Neural cell (in vitro differentiated cells): ENCODE results near the gene TNP2. TPM values are rescaled to one million over a fixed set of nuclear protein-coding genes. Genes with fewer than 3 reads are reported as not detected.

Experiments used
- H2AFZ ChIP-seq: fragments of 200-600, 300-800 bp; sonication (generic), shearing (Covaris generic); 2 replicates; pipeline ENCODE4 v1.6.0; 2014; ENCODE audit warnings: low read depth, mild to moderate bottlenecking, antibody characterized with exemption, low read length, moderate library complexity
- H3F3A ChIP-seq: fragments of 200-600 bp; shearing (Covaris generic); 2 replicates; pipeline ENCODE4 v1.6.1; 2016; ENCODE audit warnings: mild to moderate bottlenecking, moderate library complexity, mixed read lengths, antibody characterized with exemption, low read length; ENCODE audit not compliant: insufficient read depth, poor library complexity, severe bottlenecking
- H3K27ac ChIP-seq: fragments of 200-600, 300-800 bp; sonication (generic), shearing (Covaris generic); 2 replicates; pipeline ENCODE4 v1.5.1; 2014; ENCODE audit warnings: mild to moderate bottlenecking, low read length, moderate library complexity
- H3K27me3 ChIP-seq: fragments of 300-800, 200-600 bp; sonication (generic), shearing (Covaris generic); 2 replicates; pipeline ENCODE4 v1.6.0; 2014; ENCODE audit warnings: mild to moderate bottlenecking, low read depth, low read length, moderate library complexity; ENCODE audit not compliant: insufficient read depth
- H3K36me3 ChIP-seq: fragments of 300-800, 200-600 bp; sonication (generic), shearing (Covaris generic); 2 replicates; pipeline ENCODE4 v1.5.1; 2014; ENCODE audit warnings: mild to moderate bottlenecking, antibody characterized with exemption, low read length, moderate library complexity; ENCODE audit not compliant: insufficient read depth
- H3K4me2 ChIP-seq: fragments of 300-800, 200-600 bp; sonication (generic), shearing (Covaris generic); 2 replicates; pipeline ENCODE4 v1.6.0; 2014; ENCODE audit warnings: mild to moderate bottlenecking, low read length
- H3K4me3 ChIP-seq: fragments of 300-800, 200-600 bp; sonication (generic), shearing (Covaris generic); 2 replicates; pipeline ENCODE4 v1.5.1; 2014; ENCODE audit warnings: mild to moderate bottlenecking, low read length, moderate library complexity
- H3K79me2 ChIP-seq: fragments of 200-600 bp; shearing (Covaris generic); replicated peaks from 2 replicates; pipeline ENCODE4 v1.6.0; 2014; ENCODE audit warnings: mild to moderate bottlenecking, low read length, moderate library complexity; ENCODE audit not compliant: insufficient read depth
- H3K9ac ChIP-seq: fragments of 300-800, 200-600 bp; sonication (generic), shearing (Covaris generic); 2 replicates; pipeline ENCODE4 v1.6.1; 2016; ENCODE audit warnings: mild to moderate bottlenecking, low read length, mixed read lengths
- H3K9me2 ChIP-seq: fragments of 200-600 bp; shearing (Covaris generic); 2 replicates; pipeline ENCODE4 v1.6.1; 2016; ENCODE audit warnings: mild to moderate bottlenecking, low read length, mixed read lengths; ENCODE audit not compliant: insufficient read depth
- H3K9me3 ChIP-seq: fragments of 200-600, 300-800 bp; sonication (generic), shearing (Covaris generic); 2 replicates; pipeline ENCODE4 v1.6.1; 2016; ENCODE audit warnings: mild to moderate bottlenecking, mixed run types, low read length, moderate library complexity, mixed read lengths
- H4K20me1 ChIP-seq: fragments of 200-600 bp; shearing (Covaris generic); 2 replicates; pipeline ENCODE4 v1.6.1; 2016; ENCODE audit warnings: mild to moderate bottlenecking, mixed run types; ENCODE audit not compliant: insufficient read depth
- EP300 ChIP-seq: fragments of 450-650 bp; conservative IDR thresholded peaks from 2 replicates; pipeline ENCODE4 v1.6.1; 2014; ENCODE audit warnings: antibody characterized with exemption, mild to moderate bottlenecking, moderate library complexity; ENCODE audit not compliant: poor library complexity, severe bottlenecking
- EZH2 ChIP-seq: fragments of 200-600, 300-800 bp; shearing (Covaris generic), sonication (generic); IDR thresholded peaks from 2 replicates; pipeline ENCODE4 v1.6.1; 2014; ENCODE audit warnings: antibody characterized with exemption, low read length, borderline replicate concordance, mild to moderate bottlenecking; ENCODE audit not compliant: insufficient read depth, poor library complexity, severe bottlenecking
- MXI1 ChIP-seq: fragments of 450-650 bp; conservative IDR thresholded peaks from 2 replicates; pipeline ENCODE4 v1.6.1; 2014; ENCODE audit warnings: antibody characterized with exemption, mild to moderate bottlenecking; ENCODE audit not compliant: poor library complexity, severe bottlenecking
- POLR2AphosphoS5 ChIP-seq: IDR thresholded peaks from 2 replicates; pipeline ENCODE4 v1.6.1; 2012
- RAD21 ChIP-seq: fragments of 450-650 bp; conservative IDR thresholded peaks from 2 replicates; pipeline ENCODE4 v1.6.1; 2014; ENCODE audit warnings: antibody characterized with exemption, mild to moderate bottlenecking, moderate library complexity
- SMC3 ChIP-seq: fragments of 450-650 bp; conservative IDR thresholded peaks from 2 replicates; pipeline ENCODE4 v1.6.1; 2014; ENCODE audit warnings: antibody characterized with exemption, mild to moderate bottlenecking, moderate library complexity; ENCODE audit not compliant: poor library complexity
- TAF1 ChIP-seq: IDR thresholded peaks from 2 replicates; pipeline ENCODE4 v1.6.1; 2012; ENCODE audit warnings: low read depth
- polyA plus RNA-seq: library from polyadenylated mRNA; depleted of rRNA; stranded (reverse); fragments of >200 nt; gene quantifications from 2 replicates; pipeline ENCODE4 v1.2.3, GENCODE V29; 2014
- TF ChIP-seq, protein P1 (sequence below): IDR thresholded peaks from 2 replicates; pipeline ENCODE4 v1.6.1; 2012; ENCODE audit warnings: borderline replicate concordance
- TF ChIP-seq, protein P2 (sequence below): fragments of 450-650 bp; IDR thresholded peaks from 2 replicates; pipeline ENCODE4 v1.5.1; 2014; ENCODE audit warnings: antibody characterized with exemption, mild to moderate bottlenecking, moderate library complexity; ENCODE audit not compliant: poor library complexity, severe bottlenecking

The TNP2 gene
- polyA plus RNA-seq, 1 donor from 2014 or later, result not detected

DNA sequence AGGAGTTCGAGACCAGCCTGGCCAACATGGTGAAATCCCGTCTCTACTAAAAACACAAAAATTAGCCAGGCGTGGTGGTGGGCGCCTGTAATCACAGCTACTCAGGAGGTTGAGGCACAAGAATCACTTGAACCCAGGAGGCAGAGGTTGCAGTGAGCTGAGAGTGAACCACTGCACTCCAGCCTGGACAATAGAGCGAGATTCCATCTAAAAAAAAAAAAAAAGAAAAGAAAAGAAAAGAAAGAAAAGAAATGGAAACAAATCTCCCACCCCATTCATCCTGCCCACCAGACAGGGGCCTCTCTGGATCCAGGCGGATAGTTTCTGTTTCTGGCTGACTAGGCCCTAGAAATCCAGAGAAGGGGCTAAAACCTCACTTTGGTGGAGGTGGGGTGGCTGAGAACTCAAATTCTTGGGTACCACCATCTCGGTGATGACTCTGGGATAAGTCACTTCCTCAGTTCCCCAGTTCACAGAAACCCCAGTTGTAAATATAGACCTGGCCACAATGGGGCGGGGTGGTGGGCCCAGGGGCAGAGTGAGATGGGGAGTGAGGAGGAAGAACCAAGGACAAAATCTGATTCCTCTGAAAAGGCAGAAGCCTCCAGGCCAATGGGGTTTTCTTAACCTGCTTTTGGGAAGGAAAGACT is 35.3 kb downstream of the TNP2 start:
- Histone ChIP-seq H3K79me2 (no peaks in the 10 kb centered on the region), H3K4me2 (no peak overlapping the region), H3F3A (no peaks in the 10 kb centered on the region), H3K4me3 (no peak overlapping the region), H3K27ac (no peak overlapping the region), H3K9ac (no peak overlapping the region), H2AFZ (no peak overlapping the region), H3K9me3 (no peaks in the 10 kb centered on the region), H3K27me3 (no peaks in the 10 kb centered on the region), H3K36me3 (no peaks in the 10 kb centered on the region), H3K9me2 (no peaks in the 10 kb centered on the region), H4K20me1 (no peaks in the 10 kb centered on the region)
- TF ChIP-seq EP300 (no peak), MXI1 (no peak), POLR2AphosphoS5 (no peak), RAD21 (no peak), EZH2 (no peak), TAF1 (no peak), SMC3 (no peak)
- TF ChIP-seq, protein P1, sequence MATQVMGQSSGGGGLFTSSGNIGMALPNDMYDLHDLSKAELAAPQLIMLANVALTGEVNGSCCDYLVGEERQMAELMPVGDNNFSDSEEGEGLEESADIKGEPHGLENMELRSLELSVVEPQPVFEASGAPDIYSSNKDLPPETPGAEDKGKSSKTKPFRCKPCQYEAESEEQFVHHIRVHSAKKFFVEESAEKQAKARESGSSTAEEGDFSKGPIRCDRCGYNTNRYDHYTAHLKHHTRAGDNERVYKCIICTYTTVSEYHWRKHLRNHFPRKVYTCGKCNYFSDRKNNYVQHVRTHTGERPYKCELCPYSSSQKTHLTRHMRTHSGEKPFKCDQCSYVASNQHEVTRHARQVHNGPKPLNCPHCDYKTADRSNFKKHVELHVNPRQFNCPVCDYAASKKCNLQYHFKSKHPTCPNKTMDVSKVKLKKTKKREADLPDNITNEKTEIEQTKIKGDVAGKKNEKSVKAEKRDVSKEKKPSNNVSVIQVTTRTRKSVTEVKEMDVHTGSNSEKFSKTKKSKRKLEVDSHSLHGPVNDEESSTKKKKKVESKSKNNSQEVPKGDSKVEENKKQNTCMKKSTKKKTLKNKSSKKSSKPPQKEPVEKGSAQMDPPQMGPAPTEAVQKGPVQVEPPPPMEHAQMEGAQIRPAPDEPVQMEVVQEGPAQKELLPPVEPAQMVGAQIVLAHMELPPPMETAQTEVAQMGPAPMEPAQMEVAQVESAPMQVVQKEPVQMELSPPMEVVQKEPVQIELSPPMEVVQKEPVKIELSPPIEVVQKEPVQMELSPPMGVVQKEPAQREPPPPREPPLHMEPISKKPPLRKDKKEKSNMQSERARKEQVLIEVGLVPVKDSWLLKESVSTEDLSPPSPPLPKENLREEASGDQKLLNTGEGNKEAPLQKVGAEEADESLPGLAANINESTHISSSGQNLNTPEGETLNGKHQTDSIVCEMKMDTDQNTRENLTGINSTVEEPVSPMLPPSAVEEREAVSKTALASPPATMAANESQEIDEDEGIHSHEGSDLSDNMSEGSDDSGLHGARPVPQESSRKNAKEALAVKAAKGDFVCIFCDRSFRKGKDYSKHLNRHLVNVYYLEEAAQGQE, result no peak
- TF ChIP-seq, protein P2, sequence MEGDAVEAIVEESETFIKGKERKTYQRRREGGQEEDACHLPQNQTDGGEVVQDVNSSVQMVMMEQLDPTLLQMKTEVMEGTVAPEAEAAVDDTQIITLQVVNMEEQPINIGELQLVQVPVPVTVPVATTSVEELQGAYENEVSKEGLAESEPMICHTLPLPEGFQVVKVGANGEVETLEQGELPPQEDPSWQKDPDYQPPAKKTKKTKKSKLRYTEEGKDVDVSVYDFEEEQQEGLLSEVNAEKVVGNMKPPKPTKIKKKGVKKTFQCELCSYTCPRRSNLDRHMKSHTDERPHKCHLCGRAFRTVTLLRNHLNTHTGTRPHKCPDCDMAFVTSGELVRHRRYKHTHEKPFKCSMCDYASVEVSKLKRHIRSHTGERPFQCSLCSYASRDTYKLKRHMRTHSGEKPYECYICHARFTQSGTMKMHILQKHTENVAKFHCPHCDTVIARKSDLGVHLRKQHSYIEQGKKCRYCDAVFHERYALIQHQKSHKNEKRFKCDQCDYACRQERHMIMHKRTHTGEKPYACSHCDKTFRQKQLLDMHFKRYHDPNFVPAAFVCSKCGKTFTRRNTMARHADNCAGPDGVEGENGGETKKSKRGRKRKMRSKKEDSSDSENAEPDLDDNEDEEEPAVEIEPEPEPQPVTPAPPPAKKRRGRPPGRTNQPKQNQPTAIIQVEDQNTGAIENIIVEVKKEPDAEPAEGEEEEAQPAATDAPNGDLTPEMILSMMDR, result no peak

DNA sequence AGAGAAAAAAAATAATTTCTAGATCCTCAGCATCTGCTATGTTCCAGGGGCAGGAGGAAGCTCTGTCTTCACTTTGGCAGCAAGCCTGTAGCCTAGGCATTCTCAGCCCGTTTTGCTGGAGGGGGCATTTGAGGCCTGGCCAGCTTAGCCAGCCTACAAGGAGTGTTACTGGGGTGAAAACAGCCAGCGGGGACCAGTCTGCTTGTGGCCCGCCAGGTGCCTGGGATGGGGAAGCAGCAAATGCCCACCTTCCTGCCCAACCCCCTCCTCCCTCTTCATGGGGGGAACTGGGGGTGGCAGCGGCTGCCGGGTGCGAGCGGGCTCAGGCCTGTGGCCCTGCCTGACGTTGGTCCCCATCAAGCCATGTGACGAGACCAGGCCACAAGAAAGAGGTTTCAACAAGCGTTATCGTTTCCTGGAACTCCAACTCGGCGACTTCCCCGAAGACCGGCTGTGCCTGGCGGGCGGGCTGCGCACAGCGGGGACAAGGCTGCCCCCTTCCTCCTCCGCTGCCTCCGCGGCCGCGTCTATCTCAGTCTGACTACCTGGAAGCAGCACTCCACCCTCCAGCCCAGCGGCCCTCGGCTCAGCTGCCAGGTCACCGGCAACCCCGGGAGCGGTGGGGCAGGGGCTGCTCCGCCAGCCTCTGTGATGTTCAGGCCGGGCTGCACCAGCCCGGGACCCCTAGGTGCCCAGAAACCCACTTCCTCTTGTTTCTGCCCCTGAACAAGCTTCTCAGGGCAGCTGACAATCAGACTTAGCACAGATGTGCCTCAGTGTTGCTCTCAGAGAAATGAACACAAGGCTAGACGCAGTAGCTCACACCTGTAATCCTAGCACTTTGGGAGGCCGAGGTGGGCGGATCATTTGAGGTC is 36.0 kb downstream of the TNP2 start:
- no peak overlapping the region for H3K9ac ChIP-seq
- H3K4me3 ChIP-seq, result no peak overlapping the region
- no peak overlapping the region for H3K27ac ChIP-seq
- H3K9me2 ChIP-seq, result no peaks in the 10 kb centered on the region
- no peaks in the 10 kb centered on the region for H4K20me1 ChIP-seq
- no peaks in the 10 kb centered on the region for H3K27me3 ChIP-seq
- no peaks in the 10 kb centered on the region for H3K79me2 ChIP-seq
- no peaks in the 10 kb centered on the region for H3K36me3 ChIP-seq
- no peak for TF ChIP-seq TAF1
- TF ChIP-seq, protein P1, result no peak
- H2AFZ ChIP-seq, result no peak overlapping the region
- H3F3A ChIP-seq, result no peaks in the 10 kb centered on the region
- no peaks in the 10 kb centered on the region for H3K9me3 ChIP-seq
- no peak overlapping the region for H3K4me2 ChIP-seq
